Measurements from ENCODE around the gene UFC1. TPM values are rescaled to one million over a fixed set of nuclear protein-coding genes. Genes with fewer than 3 reads are reported as not detected.

Gene UFC1
- total RNA-seq, 1 experiment from 2014 or later = 63.7 TPM

DNA sequence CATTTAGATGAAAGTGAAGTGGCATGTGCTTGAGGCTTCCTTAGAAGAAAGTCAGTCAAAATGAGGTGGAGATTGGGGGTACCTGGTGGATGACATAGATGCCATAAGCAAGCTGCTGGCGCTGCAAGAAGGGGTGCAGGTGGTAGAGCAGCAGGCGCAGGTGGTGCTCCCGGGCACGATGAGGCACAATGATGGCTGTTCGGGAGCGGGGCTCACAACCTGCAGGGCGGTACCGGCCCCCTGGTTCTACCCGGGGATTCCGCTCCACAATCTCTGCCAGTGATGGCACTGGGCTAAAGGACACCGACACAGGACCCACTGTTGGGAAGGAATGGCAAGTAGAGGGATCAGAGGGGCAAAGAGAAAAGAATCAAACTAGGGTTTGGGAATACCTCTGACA lies 21.1 kb downstream of the UFC1 start (continued):
- no peak for TF ChIP-seq ZNF274 (IDR thresholded peaks at IDR 0.05; ENCODE audit: low read depth, low read length)
- TF ChIP-seq EZH2 (IDR thresholded peaks at IDR 0.05) = no peak
- no peak for TF ChIP-seq FOSL1 (IDR thresholded peaks at IDR 0.05; ENCODE audit: low read depth)
- no peak for TF ChIP-seq SP1 (IDR thresholded peaks at IDR 0.05; ENCODE audit: low read depth)
- TF ChIP-seq ELF1 (IDR thresholded peaks at IDR 0.05; ENCODE audit: borderline replicate concordance, low read depth) = no peak
- TF ChIP-seq JUND (IDR thresholded peaks at IDR 0.05) = no peak
- no peak for TF ChIP-seq TCF7L2 (IDR thresholded peaks at IDR 0.05; ENCODE audit: borderline replicate concordance, extremely low read depth, insufficient read depth, insufficient read length)

GRCh38 chr1:161175771-161176453 lies 22.1 kb downstream of the UFC1 start:
- intact Hi-C loops (cut with micrococcal nuclease) = no loop called here
- Histone ChIP-seq H4K20me1 (ENCODE audit: insufficient read depth) (no peaks in the 10 kb centered on the region), H3K27ac (ENCODE audit: low read depth, low read length) (no peak overlapping the region), H3K79me2 (ENCODE audit: insufficient read depth, low read length) (peaks cover 17% of the 10 kb centered on the region), H3K9ac (ENCODE audit: low read length) (peak overlapping the region; percentile 81), H2AFZ (ENCODE audit: low read depth, low read length, poor library complexity, severe bottlenecking) (no peak overlapping the region), H3K4me2 (ENCODE audit: low read length) (peak overlapping the region; percentile 89), H3K9me3 (ENCODE audit: control insufficient read depth in 1 of 2, insufficient read depth in 1 of 2, low read depth in 1 of 2, low read length in 2 of 2) (no peaks in the 10 kb centered on the region), H3K4me3 (replicated peaks in 1 of 2; ENCODE audit: low read depth in 1 of 2, low read length in 2 of 2) (peak overlapping the region; percentile 90 to 93), H3K36me3 (ENCODE audit: control insufficient read depth in 1 of 2, insufficient read depth in 2 of 2, low read length in 2 of 2) (peaks cover 21 to 32% of the 10 kb centered on the region in 2 experiments; a peak in 3 of 4 replicates), H3K9me2 (ENCODE audit: insufficient read depth) (no peaks in the 10 kb centered on the region), H3K27me3 (ENCODE audit: insufficient read depth, low read length) (no peaks in the 10 kb centered on the region), H3K4me1 (ENCODE audit: control insufficient read depth in 1 of 2, insufficient read depth in 2 of 2, low read length in 2 of 2) (peaks cover 10 to 19% of the 10 kb centered on the region in 2 experiments; a peak in 3 of 4 replicates)
- RAD21 ChIA-PET (ENCODE audit: low non-redundant PET in 1 of 2, low total read pairs in 2 of 2, uncharacterized antibody in 2 of 2, unreplicated experiment in 2 of 2) = no interaction called here
- TF ChIP-seq EZH2 (IDR thresholded peaks at IDR 0.05) (no peak), TCF7L2 (IDR thresholded peaks at IDR 0.05; ENCODE audit: borderline replicate concordance, extremely low read depth, insufficient read depth, insufficient read length) (no peak), JUND (IDR thresholded peaks at IDR 0.05) (no peak), ZFX (IDR thresholded peaks at IDR 0.05) (no peak), FOSL1 (IDR thresholded peaks at IDR 0.05; ENCODE audit: low read depth) (no peak), RAD21 (IDR thresholded peaks at IDR 0.05; ENCODE audit: low read depth) (no peak), CBX3 (IDR thresholded peaks at IDR 0.05; ENCODE audit: low read depth) (no peak), SRF (IDR thresholded peaks at IDR 0.05; ENCODE audit: low read depth) (no peak)
- TF ChIP-seq, protein P1, sequence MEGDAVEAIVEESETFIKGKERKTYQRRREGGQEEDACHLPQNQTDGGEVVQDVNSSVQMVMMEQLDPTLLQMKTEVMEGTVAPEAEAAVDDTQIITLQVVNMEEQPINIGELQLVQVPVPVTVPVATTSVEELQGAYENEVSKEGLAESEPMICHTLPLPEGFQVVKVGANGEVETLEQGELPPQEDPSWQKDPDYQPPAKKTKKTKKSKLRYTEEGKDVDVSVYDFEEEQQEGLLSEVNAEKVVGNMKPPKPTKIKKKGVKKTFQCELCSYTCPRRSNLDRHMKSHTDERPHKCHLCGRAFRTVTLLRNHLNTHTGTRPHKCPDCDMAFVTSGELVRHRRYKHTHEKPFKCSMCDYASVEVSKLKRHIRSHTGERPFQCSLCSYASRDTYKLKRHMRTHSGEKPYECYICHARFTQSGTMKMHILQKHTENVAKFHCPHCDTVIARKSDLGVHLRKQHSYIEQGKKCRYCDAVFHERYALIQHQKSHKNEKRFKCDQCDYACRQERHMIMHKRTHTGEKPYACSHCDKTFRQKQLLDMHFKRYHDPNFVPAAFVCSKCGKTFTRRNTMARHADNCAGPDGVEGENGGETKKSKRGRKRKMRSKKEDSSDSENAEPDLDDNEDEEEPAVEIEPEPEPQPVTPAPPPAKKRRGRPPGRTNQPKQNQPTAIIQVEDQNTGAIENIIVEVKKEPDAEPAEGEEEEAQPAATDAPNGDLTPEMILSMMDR (IDR thresholded peaks at IDR 0.05 in 2 of 3, conservative IDR thresholded peaks at IDR 0.05 in 1 of 3; ENCODE audit: borderline replicate concordance in 1 of 3, insufficient read depth in 1 of 3, low read depth in 2 of 3, low read length in 2 of 3) = no peak
- CTCF ChIA-PET = interaction anchor here (2.1 kb wide), 1 partner anchor 10 kb away, joined by 9 read pairs; the partner anchor contains the start of gene PPOX
- POLR2A ChIA-PET = no interaction called here
- ATAC-seq (no peak), DNase-seq (ENCODE audit: low read depth, low spot score) (no peak)
- BruUV-seq (replicated peaks) = TSS peak; percentile 46
